Stimulated activated CD4-positive, alpha-beta T cell treated with anti-CD3 and anti-CD28 coated beads, Interleukin-1b, Interleukin-23, amount 100 ng/mL, for 4 hours (primary cell): ENCODE data around the gene KMO.
A peak's percentile ranks its signal among the peaks of the same experiment; 100 is the strongest.

Experiments used
- DNase-seq, 2 donors: peaks; one replicate each; pipeline ENCODE4 v3.0.0-alpha.2; 2020; ENCODE audit warnings: low read depth in 2 of 2

KMO gene

GRCh38 chr1:241627453-241628259 is 95.5 kb downstream of the KMO start:
- peak in 1 of 2 donors; percentile 43 for DNase-seq

GRCh38 chr1:241630005-241630404 is 97.8 kb downstream of the KMO start:
- DNase-seq, result no peak

- DNase-seq, result no peak
These were observed 98.3 kb downstream of the KMO start for GRCh38 chr1:241630476-241630875.

- no peak for DNase-seq
These were observed 98.7 kb downstream of the KMO start for GRCh38 chr1:241630899-241631298.

- DNase-seq, result no peak
These were observed 99.5 kb downstream of the KMO start for GRCh38 chr1:241631674-241632073.

GRCh38 chr1:241632987-241633386 is 100.8 kb downstream of the KMO start:
- DNase-seq, result no peak

GRCh38 chr1:241635556-241636152 is 103.5 kb downstream of the KMO start:
- no peak for DNase-seq

- no peak for DNase-seq
These were observed 104.1 kb downstream of the KMO start for GRCh38 chr1:241636291-241636690.

GRCh38 chr1:241637046-241637590 is 104.9 kb downstream of the KMO start:
- no peak for DNase-seq

GRCh38 chr1:241637604-241638003 is 105.4 kb downstream of the KMO start:
- DNase-seq, result no peak

GRCh38 chr1:241638099-241638682 is 106.0 kb downstream of the KMO start:
- no peak for DNase-seq

GRCh38 chr1:241638909-241639622 is 106.9 kb downstream of the KMO start:
- no peak for DNase-seq

GRCh38 chr1:241639623-241640148 is 107.5 kb downstream of the KMO start:
- DNase-seq, result peak in 1 of 2 donors; percentile 5

GRCh38 chr1:241640149-241640866 is 108.1 kb downstream of the KMO start, which contains the start of the genes CHML and OPN3:
Gene CHML (minus strand): TSS chr1:241640369. CDS start chr1:241635766, 4,603 bp downstream.
Gene OPN3 (minus strand): TSS chr1:241640369. CDS start chr1:241640254, 115 bp downstream.
- DNase-seq, result peak; percentile 88 to 98

GRCh38 chr1:241640867-241641622 is 108.9 kb downstream of the KMO start:
- no peak for DNase-seq

GRCh38 chr1:241641773-241642592 is 109.8 kb downstream of the KMO start:
- no peak for DNase-seq

- no peak for DNase-seq
These were observed 110.4 kb downstream of the KMO start for GRCh38 chr1:241642593-241642944.

- no peak for DNase-seq
These were observed 112.1 kb downstream of the KMO start for GRCh38 chr1:241644259-241644658.

- no peak for DNase-seq
These were observed 113.0 kb downstream of the KMO start for GRCh38 chr1:241645199-241645598.
